ENCODE data around the gene SRGAP2B.
"Not testable (repeated sequence)": the region's sequence is repeated elsewhere in the genome, so short reads cannot be mapped to it uniquely, and the experiment has no call there.

The SRGAP2B gene

DNA sequence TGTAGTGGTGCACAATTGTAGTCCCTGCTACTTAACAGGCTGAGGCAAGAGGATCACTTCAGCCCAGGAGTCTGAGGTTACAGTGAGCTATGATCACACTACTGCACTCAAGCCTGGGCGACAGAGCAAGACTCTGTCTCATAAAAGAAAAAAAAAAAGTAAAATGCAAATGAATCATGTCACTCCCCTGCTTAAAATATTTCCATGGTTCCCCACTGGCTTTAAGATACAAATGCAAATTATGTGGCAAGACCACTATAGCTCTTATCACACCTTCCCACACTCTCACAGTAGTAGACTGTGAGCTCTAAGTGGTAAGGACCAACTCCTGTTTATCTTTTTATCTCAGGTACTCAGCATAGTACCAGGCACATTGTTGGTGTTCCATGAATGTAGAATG is 53.6 kb downstream of the SRGAP2B start:
- DNase-seq = not testable (repeated sequence)

DNA sequence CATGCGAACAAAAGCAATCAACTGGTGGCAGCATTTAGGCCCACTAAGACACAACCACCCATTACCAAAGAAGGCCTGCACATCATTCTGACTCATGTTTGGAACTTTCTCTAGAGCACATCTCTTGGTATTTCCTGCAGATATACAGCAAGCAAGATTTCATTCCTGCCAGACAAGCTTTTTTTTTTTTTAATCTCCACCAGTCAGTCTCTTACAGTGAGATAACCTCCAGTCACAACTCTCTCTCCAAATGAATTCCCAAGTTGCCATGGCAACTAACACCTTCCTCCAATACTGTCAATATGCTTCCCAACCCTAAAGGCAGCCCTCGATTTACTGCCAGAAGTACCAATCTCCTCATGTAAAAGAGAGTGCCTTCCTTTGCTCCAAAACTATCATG is 59.1 kb downstream of the SRGAP2B start:
- DNase-seq = not testable (repeated sequence)

DNA sequence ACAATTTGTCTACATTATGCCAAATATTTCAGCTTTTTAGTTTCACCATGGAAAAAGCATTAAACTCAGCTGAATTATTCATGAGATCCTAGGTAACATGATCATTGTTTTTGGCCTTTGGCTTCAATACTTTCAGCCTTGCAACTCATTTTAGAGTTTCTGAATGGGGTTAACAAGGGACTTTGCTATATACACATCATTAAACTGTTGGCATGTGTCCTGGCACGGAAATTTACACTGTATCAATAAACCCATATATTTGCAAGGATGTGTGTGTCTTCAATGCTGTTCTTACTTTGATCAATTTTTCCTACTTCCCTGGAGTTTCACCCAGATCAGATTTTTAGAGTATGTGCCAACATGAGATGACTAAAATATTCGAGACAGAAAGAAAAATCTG is 61.6 kb downstream of the SRGAP2B start:
- not testable (repeated sequence) for DNase-seq

DNA sequence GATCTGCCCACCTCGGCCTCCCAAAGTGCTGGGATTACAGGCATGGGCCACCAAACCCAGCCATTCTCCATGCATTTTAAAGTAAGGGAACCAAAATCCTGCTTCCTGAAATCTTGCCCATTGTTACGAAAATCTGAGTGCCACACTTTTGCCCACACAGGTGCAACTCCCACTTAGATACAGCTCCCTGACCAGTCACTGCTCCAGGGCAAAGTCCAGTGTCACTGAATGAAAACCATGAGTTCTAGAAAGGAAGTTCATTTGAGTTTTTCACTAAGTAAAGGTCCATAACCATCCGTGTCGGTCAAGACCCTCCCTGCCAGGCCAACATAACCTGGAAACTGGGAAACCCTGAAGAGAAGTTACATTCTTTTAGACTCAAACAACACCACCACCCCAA is 67.9 kb downstream of the SRGAP2B start:
- DNase-seq = not testable (repeated sequence)

DNA sequence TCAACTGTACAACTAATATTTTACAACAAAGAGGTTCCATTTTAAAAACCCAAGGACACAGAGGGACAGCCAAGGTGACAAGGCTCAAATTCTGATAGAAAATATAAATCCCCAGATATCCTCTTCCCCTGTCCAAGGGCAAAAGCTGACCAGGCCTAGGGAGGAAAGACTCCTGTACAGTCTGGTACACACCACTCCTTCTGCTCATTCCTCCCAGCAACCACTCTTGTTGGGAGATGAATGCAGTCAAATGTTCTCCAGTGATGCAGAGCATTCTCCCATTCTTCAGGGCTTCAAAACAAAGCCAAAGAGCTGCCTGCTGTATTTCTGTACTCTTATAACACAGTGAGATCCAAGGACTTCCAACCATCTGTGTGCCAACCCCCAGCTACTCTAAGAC is 69.8 kb downstream of the SRGAP2B start:
- DNase-seq = not testable (repeated sequence)

DNA sequence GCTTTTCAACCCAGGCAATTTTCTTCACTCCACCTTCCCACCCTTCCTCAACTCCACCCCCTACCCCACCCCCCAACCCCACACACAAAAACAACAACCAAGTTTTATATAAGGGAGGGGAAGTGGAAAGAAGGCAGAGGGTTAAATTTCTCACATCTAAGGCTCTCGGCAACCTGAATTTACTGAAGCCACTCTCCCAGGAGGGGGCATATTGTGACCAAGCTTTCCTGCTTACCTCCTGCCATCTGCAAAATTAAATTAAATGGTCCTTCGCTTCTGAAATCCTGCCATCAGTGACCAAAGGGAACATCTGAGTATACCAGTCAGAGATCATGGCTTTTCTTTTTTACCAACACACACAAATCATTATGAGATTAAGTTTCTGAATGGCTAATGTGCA is 72.9 kb downstream of the SRGAP2B start:
- DNase-seq = not testable (repeated sequence)

DNA sequence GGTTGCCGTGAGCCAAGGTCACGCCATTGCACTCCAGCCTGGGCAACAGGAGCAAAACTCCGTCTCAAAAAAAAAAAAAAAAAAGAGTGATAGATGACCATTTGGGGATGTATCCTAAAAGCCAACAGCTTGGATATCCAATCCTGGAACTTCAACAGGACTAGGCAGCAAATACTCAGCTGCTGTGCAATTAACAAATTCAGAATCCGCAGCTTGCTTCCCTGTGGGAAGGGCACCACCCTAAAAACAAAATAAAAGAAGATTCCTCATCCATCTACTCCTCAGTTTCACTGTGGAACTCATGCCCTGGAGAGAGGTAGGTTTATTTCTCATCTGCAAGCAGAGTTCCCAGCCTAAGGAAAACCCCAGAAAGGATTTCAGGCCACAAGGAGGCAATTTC is 73.4 kb downstream of the SRGAP2B start:
- DNase-seq = not testable (repeated sequence)

DNA sequence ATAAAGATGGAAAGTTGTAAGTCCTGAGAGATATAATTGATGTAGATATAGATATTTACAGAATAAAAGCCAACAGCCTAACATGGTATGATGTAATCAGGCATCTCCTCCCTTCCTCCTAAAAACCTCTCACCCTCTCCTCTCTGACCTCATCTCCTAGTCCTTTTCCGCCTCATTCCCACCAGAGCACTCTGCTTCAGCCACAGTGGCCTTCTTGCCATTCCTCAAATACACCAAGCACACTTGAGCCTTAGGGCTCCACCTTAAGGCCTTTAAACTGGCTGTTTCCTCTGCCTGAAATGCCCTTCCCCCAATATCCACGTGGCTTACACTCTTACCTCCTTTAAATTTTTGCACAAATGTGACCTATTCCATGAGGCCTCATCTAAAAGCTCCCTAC is 75.4 kb downstream of the SRGAP2B start:
- DNase-seq = not testable (repeated sequence)

DNA sequence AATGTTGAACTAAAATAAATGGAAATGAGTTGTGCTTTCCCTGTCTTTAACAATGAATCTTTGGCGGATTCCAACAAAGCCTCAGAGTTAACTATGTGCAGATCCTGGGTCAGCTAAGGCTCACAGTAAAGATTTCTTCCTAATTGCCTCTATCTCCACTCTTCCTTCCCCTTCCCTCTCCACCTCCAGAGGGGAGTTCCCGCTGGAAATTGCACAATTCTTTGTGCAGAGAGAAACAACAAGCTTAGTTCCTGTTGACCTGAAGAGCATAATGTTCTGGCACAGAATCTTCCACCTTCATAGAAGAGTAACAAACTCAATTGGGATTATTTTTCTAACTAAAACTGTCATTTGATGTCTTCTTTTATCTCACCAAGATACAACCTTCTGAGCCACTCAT is 77.4 kb downstream of the SRGAP2B start:
- DNase-seq = not testable (repeated sequence)

DNA sequence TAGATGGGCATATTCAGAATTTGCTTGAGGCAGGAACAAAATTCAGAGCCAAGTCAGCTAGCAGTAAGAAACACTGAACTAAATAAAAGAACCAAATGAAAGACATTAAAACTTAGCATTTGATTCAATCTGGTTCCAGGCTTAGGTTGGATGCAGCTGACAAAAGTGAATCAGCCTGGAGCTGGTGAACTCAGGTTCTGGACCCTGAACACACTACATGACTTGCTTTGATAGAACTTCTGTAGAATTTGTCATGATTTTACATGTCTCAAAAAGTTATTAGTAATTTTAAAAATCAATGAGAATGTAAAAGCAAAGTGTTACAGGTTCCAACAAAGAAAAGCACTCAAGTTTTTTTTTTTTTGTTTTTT is 78.7 kb downstream of the SRGAP2B start:
- not testable (repeated sequence) for DNase-seq

DNA sequence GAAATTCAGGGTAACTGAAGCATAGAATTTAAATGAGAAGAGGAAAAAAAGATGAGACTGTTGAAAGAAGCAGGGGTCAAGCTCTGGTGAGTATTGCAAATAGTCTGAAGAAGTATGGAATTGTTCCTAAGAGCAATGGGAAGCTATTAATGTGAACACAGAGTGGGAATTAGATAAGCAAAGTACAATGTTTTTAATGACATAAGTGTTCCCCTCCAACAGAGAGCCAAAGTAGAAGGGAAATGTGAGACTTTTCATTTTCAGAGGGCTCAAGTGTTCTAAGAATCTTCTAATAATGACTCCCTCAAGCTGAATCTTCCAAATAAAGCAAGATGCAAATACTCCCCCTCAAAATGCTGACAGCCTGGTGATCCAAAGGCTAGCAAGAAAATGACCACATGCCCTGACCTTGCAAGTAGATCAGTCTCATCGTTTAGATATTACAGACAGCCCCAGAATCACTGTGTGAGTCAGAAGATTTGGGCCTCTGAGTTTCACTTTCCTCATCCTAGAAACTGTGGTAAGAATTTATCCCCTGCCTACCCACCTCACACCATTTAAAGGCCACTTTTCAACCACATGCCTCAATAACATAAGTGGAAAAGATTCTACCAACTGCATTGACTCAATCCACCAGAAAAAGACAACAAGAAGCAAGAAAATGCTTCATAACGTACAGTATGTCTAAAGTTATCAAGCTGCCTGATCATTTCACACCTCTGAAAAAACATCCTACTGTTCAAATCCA is 79.2 kb downstream of the SRGAP2B start:
- not testable (repeated sequence) for DNase-seq

DNA sequence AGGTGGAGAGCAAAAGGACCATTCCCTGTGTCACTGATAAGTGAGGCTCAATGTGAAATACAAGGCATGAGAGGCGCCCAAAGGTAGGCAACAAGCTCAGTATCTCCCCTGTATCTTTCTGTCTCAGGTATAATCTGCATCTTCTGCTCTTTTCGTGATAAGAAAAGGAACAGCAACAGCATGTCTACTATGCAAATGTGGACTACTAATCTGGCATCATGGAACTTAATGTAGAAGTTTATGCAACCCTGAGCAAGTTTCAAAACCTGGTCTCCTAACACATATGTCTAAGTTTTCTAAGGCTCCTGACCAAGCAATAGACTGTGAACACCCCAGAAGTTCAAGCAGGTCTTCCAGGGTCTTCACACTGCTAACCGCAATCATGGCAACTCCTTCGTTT is 81.8 kb downstream of the SRGAP2B start:
- DNase-seq = not testable (repeated sequence)

DNA sequence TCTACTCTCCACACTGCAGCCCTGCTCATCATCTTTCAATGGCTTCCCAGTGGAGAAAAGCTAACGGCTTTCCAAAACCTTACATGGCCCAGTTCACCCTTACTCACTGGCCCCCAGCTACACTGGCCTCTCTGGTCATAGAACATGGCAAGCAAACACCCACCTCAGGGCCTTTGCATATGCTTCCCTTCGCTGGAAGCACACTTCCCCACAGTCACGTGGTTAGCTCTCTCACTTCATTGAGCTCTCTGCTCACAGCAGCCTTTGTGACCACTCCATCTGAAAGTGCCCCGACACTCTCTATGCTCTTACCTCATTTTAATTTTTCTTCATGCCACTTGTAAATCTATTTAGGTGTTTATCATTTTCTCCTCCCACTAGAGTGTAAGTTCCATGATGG is 83.3 kb downstream of the SRGAP2B start:
- not testable (repeated sequence) for DNase-seq

DNA sequence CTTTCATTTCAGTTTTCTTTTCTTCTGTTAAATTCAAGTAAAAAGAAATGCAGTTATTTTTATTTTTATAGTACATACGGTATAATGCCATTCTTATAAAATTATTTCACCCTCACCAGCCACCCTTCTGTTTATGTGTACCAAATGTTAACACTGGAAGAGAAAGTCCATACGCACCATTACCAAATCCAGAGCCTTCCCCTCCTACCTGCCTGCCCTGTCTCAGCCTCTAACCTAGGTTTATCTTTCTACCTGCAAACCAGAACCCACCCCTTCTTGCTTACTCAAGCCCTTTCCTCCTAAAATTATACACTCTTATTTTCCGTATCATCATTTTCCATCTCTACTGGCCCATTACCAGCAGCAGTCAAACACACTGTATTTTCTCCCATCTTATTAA is 84.5 kb downstream of the SRGAP2B start:
- not testable (repeated sequence) for DNase-seq

DNA sequence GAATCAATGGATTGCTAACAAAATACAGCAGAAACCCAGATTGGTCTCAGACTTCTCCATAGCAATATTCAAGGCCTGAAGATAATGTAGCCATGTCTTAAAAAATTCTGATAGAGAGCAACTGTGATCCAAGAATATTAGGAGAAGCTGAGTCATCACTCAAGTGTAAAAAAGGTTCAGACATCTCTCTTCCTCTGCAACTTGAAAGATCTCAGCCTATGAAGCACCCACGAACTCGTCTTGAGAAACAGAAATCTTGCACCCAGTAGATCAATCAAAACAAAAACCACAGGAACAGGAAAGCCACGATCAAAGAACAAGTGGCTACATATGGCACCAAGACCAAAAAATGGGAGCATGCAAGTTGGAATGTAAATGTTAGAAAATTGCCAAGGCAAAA is 85.2 kb downstream of the SRGAP2B start:
- not testable (repeated sequence) for DNase-seq

DNA sequence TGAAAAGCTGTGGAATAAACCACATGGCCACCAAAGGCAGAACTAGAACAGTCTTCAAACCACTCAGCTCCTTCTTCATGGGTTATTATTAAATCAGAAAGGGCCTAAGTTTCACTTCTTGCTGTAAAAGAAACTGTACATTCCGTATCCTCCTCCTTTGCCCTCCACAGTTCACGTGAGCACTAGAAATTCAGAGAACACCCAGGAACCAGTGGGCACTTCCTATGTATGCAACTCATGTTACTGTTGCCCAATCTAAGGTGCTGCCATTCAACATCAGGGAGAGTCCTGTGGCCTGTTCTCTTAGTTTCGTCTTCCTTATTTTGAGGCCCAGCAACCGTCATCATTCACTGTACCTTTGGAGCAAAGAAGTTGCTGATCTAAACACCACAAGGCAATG is 86.7 kb downstream of the SRGAP2B start:
- DNase-seq = not testable (repeated sequence)

DNA sequence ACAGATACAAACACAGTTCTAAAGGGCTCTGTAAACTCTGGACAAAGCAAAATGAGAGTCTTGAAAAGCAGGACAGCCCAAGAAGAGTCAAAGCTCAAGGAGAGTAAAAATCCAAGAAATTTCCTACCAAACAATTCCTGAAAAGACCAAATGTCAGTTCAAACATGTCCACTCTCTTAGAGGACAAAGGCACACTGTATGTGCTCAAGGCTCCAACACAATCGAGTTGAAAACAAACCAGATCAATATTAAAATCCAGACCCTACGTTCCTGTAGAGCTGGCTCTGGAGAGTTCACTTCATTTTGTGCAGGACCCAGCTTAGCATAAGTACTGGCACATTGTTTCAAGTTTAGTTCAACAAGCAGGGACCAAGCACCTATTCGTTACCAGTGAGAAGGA is 90.0 kb downstream of the SRGAP2B start:
- DNase-seq = not testable (repeated sequence)

DNA sequence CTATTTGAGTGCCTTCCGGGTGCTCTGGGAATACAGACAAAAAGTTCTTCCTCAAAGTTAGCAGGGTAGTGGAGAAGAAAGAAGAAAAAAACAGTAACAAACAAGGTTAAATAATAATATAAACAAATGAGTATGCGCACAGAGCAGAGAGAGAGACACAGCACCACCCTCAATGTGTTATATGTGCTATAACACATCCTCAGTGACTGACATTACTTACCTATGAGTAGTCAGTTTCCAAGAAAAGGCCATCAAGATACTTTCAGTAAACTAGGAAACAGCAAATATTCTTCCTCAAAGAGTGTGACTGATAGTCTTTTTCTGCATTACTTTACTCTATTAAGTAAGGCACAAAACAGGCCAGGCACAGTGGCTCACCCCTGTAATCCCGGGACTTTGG is 93.7 kb downstream of the SRGAP2B start:
- not testable (repeated sequence) for DNase-seq

DNA sequence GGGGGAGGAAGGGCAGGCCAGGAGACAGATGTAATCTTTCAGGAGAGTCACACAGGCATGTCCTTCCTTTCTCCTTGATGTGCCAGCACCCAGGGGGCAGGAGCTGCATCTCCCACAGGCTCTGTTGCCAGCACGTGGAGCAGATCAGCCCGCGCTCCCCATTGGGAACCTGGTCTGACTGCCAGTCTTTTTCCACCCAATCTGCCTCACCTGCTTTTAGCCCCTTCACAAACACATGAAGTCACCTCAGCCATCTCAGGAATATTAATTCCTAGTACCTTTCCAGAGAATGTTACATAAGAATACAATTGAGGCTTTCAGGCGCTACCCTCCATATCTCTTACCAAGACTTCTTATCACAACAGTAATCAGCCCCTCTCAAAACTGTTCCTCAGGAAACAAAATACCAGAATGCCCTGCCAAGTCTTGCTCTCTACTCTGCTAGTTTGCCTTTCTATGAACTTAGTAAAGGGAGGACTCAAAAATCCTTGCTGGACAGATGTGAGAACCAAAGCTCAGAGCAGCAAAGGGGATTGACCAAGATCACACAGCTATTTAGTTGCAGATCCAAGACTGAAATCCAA is 94.3 kb downstream of the SRGAP2B start:
- not testable (repeated sequence) for DNase-seq

DNA sequence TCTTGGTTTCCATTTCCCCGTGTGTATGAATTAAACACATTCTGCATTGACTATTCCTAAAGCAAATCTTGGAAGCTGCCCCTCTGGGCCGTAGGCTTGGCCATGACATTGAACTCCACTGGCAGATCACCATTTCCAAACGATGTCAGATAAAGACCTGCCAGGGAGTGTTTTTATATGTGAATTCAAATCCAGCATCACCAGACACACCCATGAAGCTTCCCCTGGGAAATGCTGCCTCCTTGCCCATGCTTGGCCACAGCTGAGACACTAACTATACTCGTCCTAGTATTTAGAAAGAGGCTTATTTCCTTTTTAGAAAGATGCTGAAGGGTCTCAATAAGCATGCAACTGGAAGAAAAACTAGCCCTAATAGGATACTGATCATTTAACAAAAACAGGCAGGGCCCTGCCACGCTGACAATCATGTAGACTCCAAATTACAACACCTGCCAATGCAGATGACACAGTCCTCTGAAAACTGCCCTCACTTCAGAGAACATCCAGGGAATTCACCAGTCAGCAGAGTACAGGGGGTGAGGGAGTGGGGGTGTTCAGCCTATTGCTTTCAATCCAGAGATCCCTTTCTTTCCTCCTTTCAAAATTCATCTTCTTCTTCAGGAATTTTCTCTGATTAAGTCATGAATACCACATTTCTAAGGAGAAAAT is 94.9 kb downstream of the SRGAP2B start:
- not testable (repeated sequence) for DNase-seq

DNA sequence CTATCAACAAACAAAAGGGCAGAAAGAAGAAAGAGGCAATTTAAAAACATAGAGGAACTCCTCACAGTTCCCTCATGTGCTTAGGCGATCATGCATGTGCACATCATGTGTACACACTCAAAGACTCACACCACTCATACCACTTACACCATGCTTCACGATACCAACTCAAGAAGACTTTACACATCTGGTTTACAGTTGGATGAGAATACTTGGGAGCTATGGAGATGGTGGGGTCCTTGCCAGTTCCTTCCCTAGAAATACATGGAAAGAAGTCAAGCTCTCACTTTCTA is 96.2 kb downstream of the SRGAP2B start:
- DNase-seq = not testable (repeated sequence)

DNA sequence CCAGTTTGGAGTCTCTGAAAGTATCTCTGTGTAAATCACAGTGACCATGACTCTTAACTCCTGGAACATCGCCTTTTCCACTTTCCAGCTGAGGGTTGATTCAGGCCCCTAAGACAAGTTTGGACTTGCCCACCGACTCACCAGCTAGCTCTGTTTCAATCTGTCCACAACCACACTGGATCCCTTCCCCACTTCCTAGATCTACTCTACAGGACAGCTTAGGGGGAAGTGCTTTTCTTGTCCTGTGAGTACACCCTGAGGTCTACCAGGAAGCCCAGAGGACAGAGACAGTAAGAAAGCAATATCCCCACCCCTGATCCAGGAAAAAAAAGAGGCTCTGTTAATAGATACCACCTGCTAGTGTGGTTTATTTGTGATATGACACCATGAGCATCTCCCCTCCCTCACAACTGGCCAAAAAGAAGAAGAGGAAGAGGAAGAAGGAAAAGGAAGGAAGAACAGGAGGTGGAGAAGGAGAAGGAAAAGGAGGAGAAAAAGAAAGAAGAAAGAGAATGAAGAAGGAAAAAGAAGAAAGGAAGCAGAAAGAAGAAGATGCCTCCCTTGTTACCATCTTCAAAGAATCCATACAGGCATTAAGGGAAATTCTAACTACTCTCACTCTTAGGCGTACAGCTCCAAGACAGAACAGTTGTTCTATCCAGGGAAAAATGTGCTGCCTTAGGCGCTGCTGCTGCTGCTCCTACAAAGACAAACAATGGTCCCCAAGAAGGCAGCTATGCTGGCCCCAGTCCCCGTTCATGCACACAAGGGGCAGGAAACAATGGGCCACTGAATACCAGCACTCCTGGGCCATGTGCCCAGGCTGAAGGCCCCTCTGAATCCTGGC is 96.8 kb downstream of the SRGAP2B start:
- DNase-seq = not testable (repeated sequence)

DNA sequence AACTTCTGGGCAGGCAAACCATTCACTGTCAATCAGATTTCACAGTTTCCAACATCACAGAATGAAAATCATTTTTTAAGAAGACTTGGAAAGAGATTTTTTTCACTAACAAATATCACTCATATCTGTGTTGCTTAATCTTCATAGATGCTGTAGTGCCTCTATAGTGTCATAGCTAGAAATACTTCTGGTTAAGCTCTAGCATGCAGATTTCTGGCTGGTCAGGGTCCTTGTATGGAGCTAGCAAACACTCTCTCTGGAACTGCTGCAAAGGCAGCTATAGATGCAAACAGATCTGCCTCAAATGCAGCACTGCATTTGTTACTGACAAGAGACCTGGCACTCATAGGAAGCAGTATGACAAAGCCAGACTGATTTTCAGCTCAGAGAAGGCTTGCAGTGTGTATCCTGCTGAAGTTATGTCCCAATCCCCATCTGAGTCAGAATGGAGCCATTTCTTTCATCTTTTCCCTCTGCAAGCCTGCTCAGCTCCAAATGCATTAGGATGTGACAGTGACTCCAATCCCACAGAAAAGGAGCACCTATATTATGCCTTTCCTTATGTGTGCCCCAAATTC is 99.2 kb downstream of the SRGAP2B start:
- DNase-seq = not testable (repeated sequence)

Data from NCI-H774 (cell line).